Endothelial cell of umbilical vein (primary cell): ENCODE data around the gene DPP7. TPM values are rescaled to one million over a fixed set of nuclear protein-coding genes. Genes with fewer than 3 reads are reported as not detected.
A peak's percentile ranks its signal among the peaks of the same experiment; 100 is the strongest.

Source experiments
- BruUV-seq: library from RNA; stranded (reverse); fragments of 400-500 nt; replicated peaks from 2 replicates; lab custom pipeline; 2021; lab: Mats Ljungman, UMichigan
- CTCF ChIA-PET: fragments of 300-600, 350-600 bp; sonication (Branson Sonifier 250); formaldehyde crosslinking; loops from one replicate; lab custom pipeline; 2021; ENCODE audit warnings: antibody characterized with exemption, inconsistent platforms; lab: Charles Lee
- POLR2A ChIA-PET: fragments of 300-600, 350-600 bp; sonication (Branson Sonifier 250); formaldehyde crosslinking; loops from one replicate; lab custom pipeline; 2021; ENCODE audit warnings: antibody characterized with exemption, inconsistent platforms; lab: Charles Lee
- DNase-seq: peaks from one replicate; pipeline ENCODE4 v3.0.0-alpha.2; 2011; ENCODE audit warnings: low read depth, low spot score
- FAIRE-seq: peaks from 2 replicates; lab custom pipeline; 2011; peaks lifted over from hg19 to GRCh38; lab: Jason Lieb, UNC
- H2AFZ ChIP-seq: 2 replicates; pipeline ENCODE4 v1.6.0; 2012; ENCODE audit warnings: low read depth, low read length, control low read depth, inconsistent platforms
- H3K27ac ChIP-seq: 2 replicates; pipeline ENCODE4 v1.5.1; 2011; ENCODE audit warnings: low read depth, mild to moderate bottlenecking, control low read depth, low read length, moderate library complexity; ENCODE audit not compliant: insufficient read depth
- H3K27me3 ChIP-seq, 2 experiments: 2 replicates each; pipeline versions ENCODE4 v1.6.0 to v1.6.1; 2011; ENCODE audit warnings: low read length in 2 of 2, mixed read lengths in 1 of 2; ENCODE audit not compliant: control insufficient read depth in 2 of 2, insufficient read depth in 2 of 2
- H3K36me3 ChIP-seq, 2 experiments: 2 replicates in 1 of 2; 3 replicates in 1 of 2; pipeline ENCODE4 v1.5.1; 2011; ENCODE audit warnings: low read length in 2 of 2, mild to moderate bottlenecking in 1 of 2, moderate library complexity in 1 of 2; ENCODE audit not compliant: control insufficient read depth in 2 of 2, insufficient read depth in 2 of 2; ENCODE audit errors: extremely low read depth in 1 of 2
- H3K4me1 ChIP-seq: 3 replicates; pipeline ENCODE4 v1.5.1; 2011; ENCODE audit warnings: mild to moderate bottlenecking, low read length; ENCODE audit not compliant: control insufficient read depth, insufficient read depth; ENCODE audit errors: extremely low read depth
- H3K4me2 ChIP-seq: 2 replicates; pipeline ENCODE4 v1.6.1; 2011; ENCODE audit warnings: low read length, control low read depth, mixed read lengths; ENCODE audit not compliant: insufficient read depth
- H3K4me3 ChIP-seq, 3 experiments: fragments of 200-600 bp in 1 of 3; sonication (generic), shearing (Covaris generic) in 1 of 3; replicated peaks in 1 of 3; 2 replicates each; pipeline ENCODE4 v1.5.1; 2011 to 2016; ENCODE audit warnings: control low read depth in 3 of 3, low read length in 3 of 3, mild to moderate bottlenecking in 2 of 3, inconsistent platforms in 1 of 3, low read depth in 1 of 3, moderate library complexity in 1 of 3; ENCODE audit not compliant: insufficient read depth in 1 of 3
- H3K79me2 ChIP-seq: 2 replicates; pipeline ENCODE4 v1.6.0; 2012; ENCODE audit warnings: low read length, inconsistent platforms; ENCODE audit not compliant: control insufficient read depth, insufficient read depth
- H3K9ac ChIP-seq: replicated peaks from 2 replicates; pipeline ENCODE3; 2011; ENCODE audit warnings: low read length, control low read depth; ENCODE audit not compliant: insufficient read depth; ENCODE audit errors: extremely low read depth
- H3K9me1 ChIP-seq: replicated peaks from 3 replicates; pipeline ENCODE4 v1.6.0; 2011; ENCODE audit warnings: mild to moderate bottlenecking, low read length; ENCODE audit not compliant: control insufficient read depth, insufficient read depth; ENCODE audit errors: extremely low read depth
- H3K9me3 ChIP-seq: replicated peaks from 2 replicates; pipeline ENCODE4 v1.5.1; 2012; ENCODE audit warnings: low read length, inconsistent platforms; ENCODE audit not compliant: control insufficient read depth, insufficient read depth
- H4K20me1 ChIP-seq: replicated peaks from 2 replicates; pipeline ENCODE3; 2011; ENCODE audit warnings: mild to moderate bottlenecking, low read length; ENCODE audit not compliant: control insufficient read depth, insufficient read depth; ENCODE audit errors: extremely low read depth
- CTCF ChIP-seq, 2 donors: IDR thresholded peaks; 1 replicate in 1 of 2; 2 replicates in 1 of 2; pipeline ENCODE4 v1.5.1; 2011; ENCODE audit warnings: low read length in 2 of 2, mild to moderate bottlenecking in 2 of 2, moderate library complexity in 2 of 2, control low read depth in 1 of 2, inconsistent platforms in 1 of 2, low read depth in 1 of 2; ENCODE audit not compliant: insufficient read depth in 1 of 2; ENCODE audit errors: extremely low read depth in 1 of 2
- EZH2 ChIP-seq: IDR thresholded peaks from 2 replicates; pipeline ENCODE4 v1.6.1; 2012; ENCODE audit warnings: borderline replicate concordance, low read depth, mild to moderate bottlenecking, moderate library complexity, low read length, inconsistent platforms; ENCODE audit not compliant: severe bottlenecking
- FOS ChIP-seq: IDR thresholded peaks from 2 replicates; pipeline ENCODE4 v1.6.1; 2011; ENCODE audit warnings: mild to moderate bottlenecking, low read length, moderate library complexity, borderline replicate concordance; ENCODE audit not compliant: insufficient read depth
- JUN ChIP-seq: IDR thresholded peaks from 2 replicates; pipeline ENCODE4 v1.6.1; 2011; ENCODE audit warnings: borderline replicate concordance, low read depth; ENCODE audit not compliant: insufficient read length, insufficient read depth
- MAX ChIP-seq: IDR thresholded peaks from 2 replicates; pipeline ENCODE4 v1.6.1; 2011; ENCODE audit not compliant: insufficient read depth, insufficient read length
- MYC ChIP-seq: IDR thresholded peaks from one replicate; pipeline ENCODE4 v1.6.1; 2011; ENCODE audit warnings: mild to moderate bottlenecking, low read depth, low read length
- POLR2A ChIP-seq: IDR thresholded peaks from 2 replicates; pipeline ENCODE4 v1.6.1; 2012; ENCODE audit warnings: low read depth, mild to moderate bottlenecking, control low read depth, low read length
- POLR2AphosphoS5 ChIP-seq: IDR thresholded peaks from 2 replicates; pipeline ENCODE4 v1.6.1; 2012; ENCODE audit warnings: low read depth, mild to moderate bottlenecking, control low read depth, low read length, moderate library complexity; ENCODE audit not compliant: insufficient read depth
- dilution Hi-C: fragments of 300-500 bp; cut with MboI; formaldehyde crosslinking; loops from one replicate; pipeline ENCODE4 v1.15.0; 2019; ENCODE audit warnings: low sequenced_read_pairs; ENCODE audit not compliant: extremely low pct_ligation_motif_present
- intact Hi-C: fragments of 100-400 bp; cut with micrococcal nuclease; formaldehyde crosslinking; loops from one replicate; pipeline ENCODE4 v1.10.0; 2022
- polyA plus RNA-seq, 4 experiments: library from polyadenylated mRNA; depleted of rRNA in 3 of 4; stranded (reverse) in 3 of 4; unstranded in 1 of 4; fragments of >200 nt; gene quantifications; 2 replicates each; pipeline versions ENCODE4 v1.2.1 to v1.2.3, GENCODE V29; 2011 to 2012; ENCODE audit warnings: missing spikeins in 1 of 4
- total RNA-seq: library from RNA; stranded (reverse); gene quantifications from 2 replicates; pipeline ENCODE4 v1.2.3, GENCODE V29; 2021

Gene DPP7
- total and polyA plus RNA-seq, 2 donors (not counting 3 experiments of a cell fraction or from before 2014, with no cell fraction given): 149 to 200 TPM

DNA sequence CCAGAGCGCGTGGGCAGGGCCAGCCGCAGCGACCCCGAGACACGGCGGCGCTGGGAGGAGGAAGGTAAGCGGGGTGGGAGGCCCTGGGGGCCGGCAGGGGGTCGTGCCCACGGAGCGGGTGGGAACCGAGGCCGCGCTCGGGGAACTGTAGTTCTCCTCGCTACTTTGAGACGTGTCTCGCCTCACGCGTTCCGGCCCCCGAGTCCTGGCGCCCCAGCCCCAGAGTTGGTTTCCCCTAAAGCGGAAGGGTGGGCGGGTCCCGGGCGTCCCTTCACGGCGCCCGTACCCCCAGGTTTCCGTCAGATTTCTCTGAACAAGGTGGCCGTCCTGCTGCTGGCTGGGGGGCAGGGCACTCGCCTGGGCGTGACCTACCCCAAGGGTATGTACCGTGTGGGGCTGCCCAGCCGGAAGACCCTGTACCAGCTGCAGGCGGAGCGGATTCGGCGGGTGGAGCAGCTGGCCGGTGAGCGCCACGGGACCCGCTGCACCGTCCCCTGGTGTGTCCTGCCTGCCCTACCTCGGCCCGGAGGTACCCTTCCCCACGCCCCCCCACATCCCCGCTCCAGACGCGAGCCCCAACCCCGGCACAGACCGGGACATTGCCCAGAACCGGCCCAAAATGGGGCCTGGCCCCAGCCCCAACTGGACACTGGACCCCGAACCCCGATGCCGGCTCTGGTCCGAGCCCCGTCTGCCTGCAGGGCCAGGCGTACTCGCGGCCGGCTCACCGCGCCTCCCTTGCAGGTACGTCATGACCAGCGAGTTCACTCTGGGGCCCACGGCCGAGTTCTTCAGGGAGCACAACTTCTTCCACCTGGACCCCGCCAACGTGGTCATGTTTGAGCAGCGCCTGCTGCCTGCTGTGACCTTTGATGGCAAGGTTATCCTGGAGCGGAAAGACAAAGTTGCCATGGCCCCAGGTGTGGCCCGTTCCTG lies 36.5 kb downstream of the DPP7 start:
- Histone ChIP-seq H3K4me2 (peak overlapping the region; percentile 42), H3K4me3 (peak overlapping the region; percentile 54 to 88 (median 60)), H3K9me3 (no peaks in the 10 kb centered on the region), H2AFZ (peak overlapping the region; percentile 65), H3K27ac (no peak overlapping the region), H3K79me2 (peaks cover 6% of the 10 kb centered on the region), H3K9me1 (no peaks in the 10 kb centered on the region), H3K9ac (peak overlapping the region; percentile 24), H3K4me1 (peaks cover 7% of the 10 kb centered on the region), H3K27me3 (no peaks in the 10 kb centered on the region), H3K36me3 (peaks cover 0 to 31% of the 10 kb centered on the region in 2 experiments), H4K20me1 (no peaks in the 10 kb centered on the region)
- ChIA-PET CTCF (interaction anchor here (0.7 to 3.7 kb wide), 6 partner anchors 9 to 159 kb away, joined by 3 to 29 read pairs (median 10); partner anchors contain the start of genes MAN1B1 and NPDC1), POLR2A (no interaction called here)
- FAIRE-seq (no peak), DNase-seq (peak; percentile 12)
- TF ChIP-seq EZH2 (no peak), POLR2AphosphoS5 (no peak), MYC (no peak), FOS (no peak), CTCF (IDR thresholded peaks at IDR 0.05; ENCODE audit: extremely low read depth in 1 of 2, insufficient read depth in 1 of 2, low read depth in 1 of 2, low read length in 2 of 2) (no peak), POLR2A (no peak), JUN (no peak), MAX (no peak)
- intact Hi-C loops: no loop called here
- dilution Hi-C loops: no loop called here
- BruUV-seq: TSS peak; percentile 16
